ENCODE results near the gene ROPN1.

- TF ChIP-seq ARNT (IDR thresholded peaks at IDR 0.05) (no peak), SUZ12 (IDR thresholded peaks at IDR 0.05) (no peak), PKNOX1 (IDR thresholded peaks at IDR 0.05) (no peak), NFRKB (IDR thresholded peaks at IDR 0.05) (no peak), BHLHE40 (IDR thresholded peaks at IDR 0.05; ENCODE audit: borderline replicate concordance) (no peak), SP1 (IDR thresholded peaks at IDR 0.05) (no peak), HDGF (IDR thresholded peaks at IDR 0.05; ENCODE audit: borderline replicate concordance) (no peak), L3MBTL2 (conservative IDR thresholded peaks at IDR 0.05) (no peak), ZNF384 (IDR thresholded peaks at IDR 0.05) (no peak), FOXK2 (IDR thresholded peaks at IDR 0.05) (no peak), CTBP1 (IDR thresholded peaks at IDR 0.05; ENCODE audit: borderline replicate concordance) (no peak), TARDBP (IDR thresholded peaks at IDR 0.05) (no peak), FOXM1 (IDR thresholded peaks at IDR 0.05; ENCODE audit: borderline replicate concordance) (no peak)
Measured at GRCh38 chr3:123947482-123947881, 44.4 kb downstream of the ROPN1 start.

Data from HEK293T (cell line).